ENCODE measurements around the gene MEF2B. TPM values are rescaled to one million over a fixed set of nuclear protein-coding genes. Genes with fewer than 3 reads are reported as not detected.
"Not testable (repeated sequence)": the region's sequence is repeated elsewhere in the genome, so short reads cannot be mapped to it uniquely, and the experiment has no call there.

The MEF2B gene
- total RNA-seq, 6 donors from 2014 or later: 2.0 to 3.9 (median 3.1) TPM; not detected in 3

DNA sequence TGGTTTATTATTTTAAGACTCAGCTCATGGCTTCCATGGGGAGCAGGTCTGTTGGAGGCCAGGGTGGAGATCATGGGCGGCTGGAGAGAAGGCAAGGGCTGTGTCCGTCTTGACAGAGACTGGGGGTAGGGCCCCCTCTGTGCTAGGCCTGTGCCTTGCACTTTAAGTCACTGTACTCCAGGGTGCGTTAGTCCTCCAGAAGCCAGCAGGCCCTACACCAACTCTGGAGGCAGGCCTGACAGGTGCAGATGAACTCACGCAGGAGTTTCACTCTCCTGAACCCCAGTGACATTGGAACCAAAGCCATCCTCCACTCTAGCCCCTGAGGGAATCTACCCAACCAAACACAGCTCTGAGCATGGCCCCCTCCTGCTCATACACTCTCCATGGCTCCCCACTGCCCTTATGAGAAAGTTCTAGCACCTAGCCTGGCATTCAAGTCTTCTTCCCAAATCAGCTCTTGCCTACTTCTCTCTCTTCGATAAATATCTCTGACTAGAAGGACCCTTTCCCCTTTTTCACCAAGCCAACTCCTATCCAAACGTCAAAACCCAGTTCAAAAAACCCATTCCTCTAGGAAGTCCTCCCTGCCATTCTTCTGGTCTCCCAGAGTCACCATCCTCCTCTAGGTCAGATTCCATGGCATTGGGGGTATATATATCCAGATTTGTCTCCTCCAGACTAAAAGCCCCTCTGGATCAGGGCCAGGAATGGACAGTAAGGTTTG, 15.1 kb downstream of the MEF2B start:
- H3K36me3 ChIP-seq: no peaks in the 10 kb centered on the region
- 91 to 96% methylated on average over 2 to 6 of the region's 6 CpGs for WGBS, 2 donors
- TF ChIP-seq CTCF (IDR thresholded peaks at IDR 0.05) (no peak), POLR2AphosphoS5 (IDR thresholded peaks at IDR 0.05) (no peak)
- H3K4me3 ChIP-seq: no peak overlapping the region
- DNase-seq (no peak), ATAC-seq (ENCODE audit: low FRiP score in 2 of 2) (no peak)
- H3K27ac ChIP-seq: no peak overlapping the region
- no peaks in the 10 kb centered on the region for H3K27me3 ChIP-seq
- no peaks in the 10 kb centered on the region for H3K4me1 ChIP-seq
- no peaks in the 10 kb centered on the region for H3K9me3 ChIP-seq

DNA sequence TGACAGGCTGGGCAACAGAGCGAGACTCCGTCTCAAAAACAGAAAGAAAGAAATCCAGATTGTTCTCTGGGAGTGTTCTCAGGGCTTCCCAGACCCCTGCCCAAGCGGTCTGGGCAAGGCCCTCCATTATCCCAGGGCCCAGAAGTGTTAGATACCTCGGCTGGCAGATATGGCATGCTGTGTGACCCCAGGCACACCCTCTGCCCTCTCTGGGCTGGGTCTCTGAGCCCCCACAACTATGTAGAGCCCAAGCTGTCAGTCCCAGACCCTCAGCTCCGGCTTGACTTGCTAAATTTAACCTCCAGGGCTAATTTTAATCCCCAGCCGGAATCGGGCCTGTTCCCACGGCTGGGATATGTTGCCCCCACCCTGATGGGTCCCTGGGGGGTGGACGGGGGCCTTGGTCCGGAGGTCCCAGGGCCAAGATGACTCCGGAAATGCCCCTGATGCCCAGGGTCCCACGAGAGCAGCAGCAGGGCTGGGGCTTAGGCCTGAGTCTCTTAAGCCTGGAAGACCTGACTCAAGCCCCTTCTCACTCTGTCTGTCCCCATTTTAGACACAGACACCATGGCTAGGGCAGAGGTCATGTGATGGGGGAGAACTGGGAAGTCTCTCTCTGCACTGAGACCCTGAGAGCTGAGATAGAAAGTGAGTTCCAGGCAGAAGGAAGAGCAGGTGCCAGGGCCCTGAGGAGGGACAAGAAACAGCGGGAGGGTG, 17.2 kb downstream of the MEF2B start:
- TF ChIP-seq POLR2A (IDR thresholded peaks at IDR 0.05) (no peak), EP300 (IDR thresholded peaks at IDR 0.05) (no peak), CTCF (IDR thresholded peaks at IDR 0.05) (no peak), POLR2AphosphoS5 (IDR thresholded peaks at IDR 0.05) (no peak)
- Histone ChIP-seq H3K36me3 (peaks cover 0 to 17% (median 11%) of the 10 kb centered on the region in 4 donors), H3K27me3 (no peaks in the 10 kb centered on the region), H3K4me3 (no peak overlapping the region), H3K4me1 (no peaks in the 10 kb centered on the region), H3K9me3 (no peaks in the 10 kb centered on the region), H3K27ac (no peak overlapping the region)
- DNase-seq (no peak), ATAC-seq (ENCODE audit: low FRiP score in 2 of 2) (no peak)
- 81 to 83% methylated on average over 5 to 10 of the region's 13 CpGs for WGBS, 2 donors

DNA sequence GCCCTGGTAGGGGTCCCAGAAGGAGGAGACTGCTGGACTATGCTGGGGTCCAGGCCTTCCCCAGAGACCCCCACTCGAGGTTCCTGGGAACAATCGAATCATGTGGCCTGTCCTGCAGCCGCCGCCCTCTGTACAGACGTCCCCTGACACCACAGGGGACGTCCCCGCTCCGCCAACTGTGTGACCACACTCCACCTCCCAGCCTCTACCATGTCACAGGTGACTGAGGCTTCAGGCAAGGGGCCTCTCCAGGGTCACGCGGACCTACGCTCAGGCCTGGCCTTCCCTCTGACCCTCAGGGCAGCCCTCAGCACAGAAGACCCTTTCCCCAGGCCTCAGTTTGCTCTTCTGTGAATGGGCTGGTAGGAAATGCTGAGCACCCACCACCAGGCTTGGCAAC, 18.6 kb downstream of the MEF2B start:
- DNase-seq (no peak), ATAC-seq (ENCODE audit: low FRiP score in 2 of 2) (no peak)
- Histone ChIP-seq H3K27ac (no peak overlapping the region), H3K4me1 (no peaks in the 10 kb centered on the region), H3K9me3 (no peaks in the 10 kb centered on the region), H3K4me3 (no peak overlapping the region), H3K27me3 (no peaks in the 10 kb centered on the region), H3K36me3 (peaks cover 0 to 29% (median 21%) of the 10 kb centered on the region in 4 donors)
- TF ChIP-seq POLR2A (IDR thresholded peaks at IDR 0.05) (no peak), POLR2AphosphoS5 (IDR thresholded peaks at IDR 0.05) (no peak), EP300 (IDR thresholded peaks at IDR 0.05) (no peak), CTCF (IDR thresholded peaks at IDR 0.05) (no peak)
- 68 to 89% methylated on average over 8 to 11 of the region's 11 CpGs for WGBS, 2 donors

DNA sequence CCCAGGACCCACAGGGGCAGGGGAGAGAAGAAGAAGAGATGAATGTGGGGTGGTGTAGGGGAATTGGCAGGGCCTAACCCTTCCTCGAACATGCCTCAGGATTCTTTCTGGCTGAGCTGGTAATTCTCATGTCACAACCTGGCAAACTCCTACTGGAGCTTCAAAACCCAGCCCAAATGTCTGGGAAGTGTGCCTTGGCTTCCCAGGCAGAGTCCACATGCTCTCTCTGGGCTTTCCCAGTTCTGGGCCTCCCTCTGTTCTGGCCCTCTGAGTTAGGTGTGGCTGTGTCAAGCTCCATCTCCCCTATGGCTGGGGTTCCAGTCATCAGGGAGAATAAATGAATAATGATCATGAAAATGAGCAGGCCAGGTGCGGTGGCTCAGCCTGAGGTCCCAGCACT, 20.6 kb downstream of the MEF2B start:
- Histone ChIP-seq H3K9me3 (no peaks in the 10 kb centered on the region), H3K4me3 (no peak overlapping the region), H3K27ac (no peak overlapping the region), H3K4me1 (peaks cover 0 to 9% (median 5%) of the 10 kb centered on the region in 4 donors), H3K36me3 (peaks cover 0 to 29% (median 22%) of the 10 kb centered on the region in 4 donors), H3K27me3 (no peaks in the 10 kb centered on the region)
- TF ChIP-seq POLR2A (IDR thresholded peaks at IDR 0.05) (no peak), EP300 (IDR thresholded peaks at IDR 0.05) (no peak), CTCF (IDR thresholded peaks at IDR 0.05) (no peak), POLR2AphosphoS5 (IDR thresholded peaks at IDR 0.05) (no peak)
- ATAC-seq (ENCODE audit: low FRiP score in 2 of 2): no peak
- 93 to 96% methylated on average over 2 of the region's 2 CpGs for WGBS, 2 donors
- DNase-seq: no peak

DNA sequence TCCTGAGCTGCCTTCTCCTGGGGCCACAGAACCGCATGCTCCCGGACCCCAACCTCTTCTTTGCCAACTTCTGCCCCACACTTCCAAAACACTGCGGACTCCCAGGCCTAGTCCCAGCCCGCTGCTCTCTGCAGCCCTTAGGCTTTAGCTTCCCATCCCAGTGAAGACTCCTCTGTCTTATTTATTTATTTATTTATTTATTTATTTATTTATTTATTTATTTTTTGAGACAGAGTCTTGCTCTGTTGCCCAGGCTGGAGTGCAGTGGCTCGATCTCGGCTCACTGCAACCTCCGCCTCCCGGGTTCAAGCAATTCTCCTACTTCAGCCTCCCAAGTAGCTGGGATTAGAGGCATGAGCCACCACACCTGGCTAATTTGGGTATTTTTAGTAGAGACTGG, 21.6 kb downstream of the MEF2B start:
- not testable (repeated sequence) for H3K27me3 ChIP-seq; H3K27ac ChIP-seq; DNase-seq; H3K9me3 ChIP-seq; H3K4me3 ChIP-seq; ATAC-seq (ENCODE audit: low FRiP score in 2 of 2); H3K4me1 ChIP-seq
- peaks cover 0 to 29% (median 22%) of the 10 kb centered on the region in 4 donors for H3K36me3 ChIP-seq
- WGBS, 2 donors: 97 to 98% methylated on average over 8 of the region's 8 CpGs
